ENCODE measurements around the gene DENND2D. TPM values are rescaled to one million over a fixed set of nuclear protein-coding genes. Genes with fewer than 3 reads are reported as not detected.

Gene DENND2D
- total and polyA plus RNA-seq, 2 donors (not counting 3 experiments of a cell fraction or from before 2014, with no cell fraction given), result 0.41 to 1.00 TPM

DNA sequence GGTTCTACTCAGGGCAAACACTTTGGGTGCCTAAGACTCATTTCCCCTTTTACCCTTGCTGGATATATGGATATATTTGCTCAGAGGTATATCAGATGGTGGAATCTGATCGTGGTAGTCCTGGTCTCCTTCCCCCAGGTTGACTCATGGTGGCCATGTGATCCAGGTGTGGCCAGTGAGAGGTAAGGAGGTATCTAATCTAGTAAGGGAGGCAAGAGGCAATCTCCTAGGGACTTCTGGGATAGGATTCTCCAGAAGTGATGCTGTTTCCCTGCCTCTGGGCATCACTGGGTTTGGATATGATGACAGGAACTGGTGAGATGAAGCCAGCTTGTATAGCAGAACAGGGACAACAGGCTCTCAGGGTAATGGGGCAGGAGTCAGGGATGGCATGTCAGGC, 8.5 kb upstream of the DENND2D start:
- CTCF ChIA-PET, result no interaction called here
- H3K9me3 ChIP-seq (replicated peaks; ENCODE audit: control insufficient read depth, insufficient read depth, low read length), result no peaks in the 10 kb centered on the region
- DNase-seq (ENCODE audit: low read depth, low spot score), result no peak
- no peak overlapping the region for H3K9ac ChIP-seq (replicated peaks; ENCODE audit: extremely low read depth, insufficient read depth, low read length)
- H3K27me3 ChIP-seq (ENCODE audit: control insufficient read depth in 2 of 2, insufficient read depth in 2 of 2, low read length in 2 of 2), result peaks cover 24 to 33% of the 10 kb centered on the region in 2 experiments
- no peaks in the 10 kb centered on the region for H3K9me1 ChIP-seq (replicated peaks; ENCODE audit: control insufficient read depth, extremely low read depth, insufficient read depth, low read length)
- no peaks in the 10 kb centered on the region for H3K79me2 ChIP-seq (ENCODE audit: control insufficient read depth, insufficient read depth, low read length)
- intact Hi-C loops (cut with micrococcal nuclease), result no loop called here
- BruUV-seq (replicated peaks), result no TSS peak
- POLR2A ChIA-PET, result no interaction called here
- H3K4me1 ChIP-seq (ENCODE audit: control insufficient read depth, extremely low read depth, insufficient read depth, low read length), result peaks cover 3% of the 10 kb centered on the region
- H3K4me3 ChIP-seq (replicated peaks in 1 of 3; ENCODE audit: insufficient read depth in 1 of 3, low read depth in 1 of 3, low read length in 3 of 3), result no peak overlapping the region
- H3K36me3 ChIP-seq (ENCODE audit: control insufficient read depth in 2 of 2, extremely low read depth in 1 of 2, insufficient read depth in 2 of 2, low read length in 2 of 2), result no peaks in the 10 kb centered on the region
- H3K27ac ChIP-seq (ENCODE audit: insufficient read depth, low read depth, low read length), result no peak overlapping the region
- TF ChIP-seq GATA2 (IDR thresholded peaks at IDR 0.05; ENCODE audit: insufficient read depth, insufficient read length, low read depth, low read length) (no peak), POLR2AphosphoS5 (IDR thresholded peaks at IDR 0.05; ENCODE audit: insufficient read depth, low read depth, low read length) (no peak), POLR2A (IDR thresholded peaks at IDR 0.05; ENCODE audit: low read depth, low read length) (no peak), JUN (IDR thresholded peaks at IDR 0.05; ENCODE audit: borderline replicate concordance, insufficient read depth, insufficient read length, low read depth) (no peak), MYC (IDR thresholded peaks at IDR 0.05; ENCODE audit: low read depth, low read length) (no peak), EZH2 (IDR thresholded peaks at IDR 0.05; ENCODE audit: borderline replicate concordance, low read depth, low read length, severe bottlenecking) (no peak), FOS (IDR thresholded peaks at IDR 0.05; ENCODE audit: borderline replicate concordance, insufficient read depth, low read length) (no peak)
- TF ChIP-seq, protein P1, sequence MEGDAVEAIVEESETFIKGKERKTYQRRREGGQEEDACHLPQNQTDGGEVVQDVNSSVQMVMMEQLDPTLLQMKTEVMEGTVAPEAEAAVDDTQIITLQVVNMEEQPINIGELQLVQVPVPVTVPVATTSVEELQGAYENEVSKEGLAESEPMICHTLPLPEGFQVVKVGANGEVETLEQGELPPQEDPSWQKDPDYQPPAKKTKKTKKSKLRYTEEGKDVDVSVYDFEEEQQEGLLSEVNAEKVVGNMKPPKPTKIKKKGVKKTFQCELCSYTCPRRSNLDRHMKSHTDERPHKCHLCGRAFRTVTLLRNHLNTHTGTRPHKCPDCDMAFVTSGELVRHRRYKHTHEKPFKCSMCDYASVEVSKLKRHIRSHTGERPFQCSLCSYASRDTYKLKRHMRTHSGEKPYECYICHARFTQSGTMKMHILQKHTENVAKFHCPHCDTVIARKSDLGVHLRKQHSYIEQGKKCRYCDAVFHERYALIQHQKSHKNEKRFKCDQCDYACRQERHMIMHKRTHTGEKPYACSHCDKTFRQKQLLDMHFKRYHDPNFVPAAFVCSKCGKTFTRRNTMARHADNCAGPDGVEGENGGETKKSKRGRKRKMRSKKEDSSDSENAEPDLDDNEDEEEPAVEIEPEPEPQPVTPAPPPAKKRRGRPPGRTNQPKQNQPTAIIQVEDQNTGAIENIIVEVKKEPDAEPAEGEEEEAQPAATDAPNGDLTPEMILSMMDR (IDR thresholded peaks at IDR 0.05; ENCODE audit: extremely low read depth in 1 of 2, insufficient read depth in 1 of 2, low read depth in 1 of 2, low read length in 2 of 2), result no peak
- TF ChIP-seq, protein P2, sequence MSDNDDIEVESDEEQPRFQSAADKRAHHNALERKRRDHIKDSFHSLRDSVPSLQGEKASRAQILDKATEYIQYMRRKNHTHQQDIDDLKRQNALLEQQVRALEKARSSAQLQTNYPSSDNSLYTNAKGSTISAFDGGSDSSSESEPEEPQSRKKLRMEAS (IDR thresholded peaks at IDR 0.05; ENCODE audit: insufficient read depth, insufficient read length), result no peak
- H3K4me2 ChIP-seq (ENCODE audit: insufficient read depth, low read length), result no peak overlapping the region
- no peak overlapping the region for H2AFZ ChIP-seq (ENCODE audit: low read depth, low read length)
- dilution Hi-C loops (cut with MboI; ENCODE audit: extremely low pct_ligation_motif_present, low sequenced_read_pairs), result no loop called here
- no peak for FAIRE-seq
- H4K20me1 ChIP-seq (replicated peaks; ENCODE audit: control insufficient read depth, extremely low read depth, insufficient read depth, low read length), result no peaks in the 10 kb centered on the region

Data from endothelial cell of umbilical vein (primary cell).